Smooth muscle cell (in vitro differentiated cells): ENCODE measurements around the gene MAST1. TPM values are rescaled to one million over a fixed set of nuclear protein-coding genes. Genes with fewer than 3 reads are reported as not detected.

Source experiments
- DNase-seq: peaks from one replicate; lab custom pipeline; 2025; ENCODE audit not compliant: unreplicated experiment; lab: John Stamatoyannopoulos, UW
- H2AFZ ChIP-seq: fragments of 200-600 bp; sonication (generic); 2 replicates; pipeline ENCODE4 v1.6.0; 2016; ENCODE audit warnings: antibody characterized with exemption, low read depth, mild to moderate bottlenecking
- H3F3A ChIP-seq: fragments of 200-600 bp; sonication (generic); 2 replicates; pipeline ENCODE4 v1.6.0; 2017; ENCODE audit warnings: antibody characterized with exemption, low read depth
- H3K27ac ChIP-seq: fragments of 200-600 bp; sonication (generic); 2 replicates; pipeline ENCODE4 v1.5.1; 2016; ENCODE audit warnings: low read depth, mild to moderate bottlenecking
- H3K27me3 ChIP-seq: fragments of 200-600 bp; sonication (generic); 2 replicates; pipeline ENCODE4 v1.6.1; 2016; ENCODE audit warnings: low read depth, mild to moderate bottlenecking
- H3K36me3 ChIP-seq: fragments of 200-600 bp; sonication (generic); 2 replicates; pipeline ENCODE4 v1.5.1; 2016; ENCODE audit warnings: low read depth
- H3K4me1 ChIP-seq: fragments of 200-600 bp; sonication (generic); 2 replicates; pipeline ENCODE4 v1.5.1; 2016; ENCODE audit warnings: low read depth
- H3K4me2 ChIP-seq: fragments of 200-600 bp; sonication (generic); 2 replicates; pipeline ENCODE4 v1.6.0; 2016; ENCODE audit warnings: mild to moderate bottlenecking
- H3K4me3 ChIP-seq: fragments of 200-600 bp; sonication (generic); 2 replicates; pipeline ENCODE4 v1.5.1; 2016; ENCODE audit warnings: mild to moderate bottlenecking
- H3K79me2 ChIP-seq: fragments of 200-600 bp; sonication (generic); 2 replicates; pipeline ENCODE4 v1.6.0; 2016; ENCODE audit warnings: low read depth, mild to moderate bottlenecking
- H3K9ac ChIP-seq: fragments of 200-600 bp; sonication (generic); 2 replicates; pipeline ENCODE4 v1.6.0; 2016; ENCODE audit warnings: low read depth
- H3K9me3 ChIP-seq: fragments of 200-600 bp; sonication (generic); replicated peaks from 2 replicates; pipeline ENCODE4 v1.5.1; 2016; ENCODE audit warnings: low read depth
- H4K20me1 ChIP-seq: fragments of 200-600 bp; sonication (generic); 2 replicates; pipeline ENCODE4 v1.6.0; 2016; ENCODE audit warnings: low read depth
- CTCF ChIP-seq: fragments of 200-600 bp; sonication (generic); IDR thresholded peaks from 2 replicates; pipeline ENCODE4 v1.5.1; 2017; ENCODE audit warnings: borderline replicate concordance, mild to moderate bottlenecking, antibody characterized with exemption; ENCODE audit not compliant: insufficient read depth, poor library complexity, severe bottlenecking
- WGBS: methylation state at CpG from one replicate; pipeline ENCODE4 v1.1.7; 2016; ENCODE audit warnings: low lambda C conversion rate; 5-methylcytosine and 5-hydroxymethylcytosine counted together
- polyA plus RNA-seq: library from polyadenylated mRNA; unstranded; fragments of >200 nt; fragmentation: Nextera tagmentation; extraction: Ambion mirVana; gene quantifications from 2 replicates; pipeline ENCODE4 v1.2.1, GENCODE V29; 2016
- total RNA-seq: library from RNA; depleted of rRNA; stranded (reverse); fragments of >200 nt; gene quantifications from 2 replicates; pipeline ENCODE4 v1.2.3, GENCODE V29; 2014

The MAST1 gene
- total and polyA plus RNA-seq, 2 experiments from 2014 or later, result 2.7 to 3.2 TPM

- no peaks in the 10 kb centered on the region for H4K20me1 ChIP-seq
- no peak overlapping the region for H3K4me2 ChIP-seq
- no peaks in the 10 kb centered on the region for H3K9me3 ChIP-seq
- no peak overlapping the region for H3K4me3 ChIP-seq
- H3K9ac ChIP-seq, result no peak overlapping the region
- H2AFZ ChIP-seq, result no peak overlapping the region
- no peak overlapping the region for H3K27ac ChIP-seq
- 91% methylated on average over 1 of the region's 1 CpG for WGBS
- H3F3A ChIP-seq, result no peaks in the 10 kb centered on the region
- no peak for DNase-seq
- no peak for TF ChIP-seq CTCF
- H3K4me1 ChIP-seq, result no peaks in the 10 kb centered on the region
- H3K27me3 ChIP-seq, result no peaks in the 10 kb centered on the region
- no peaks in the 10 kb centered on the region for H3K79me2 ChIP-seq
- H3K36me3 ChIP-seq, result no peaks in the 10 kb centered on the region
These were observed 18.3 kb downstream of the MAST1 start for GRCh38 chr19:12856653-12857052.

- Histone ChIP-seq H3F3A (no peaks in the 10 kb centered on the region), H4K20me1 (no peaks in the 10 kb centered on the region), H3K27ac (no peak overlapping the region), H3K36me3 (no peaks in the 10 kb centered on the region), H3K79me2 (no peaks in the 10 kb centered on the region), H3K4me1 (no peaks in the 10 kb centered on the region), H2AFZ (no peak overlapping the region), H3K9ac (no peak overlapping the region), H3K9me3 (no peaks in the 10 kb centered on the region), H3K4me3 (no peak overlapping the region), H3K4me2 (no peak overlapping the region), H3K27me3 (no peaks in the 10 kb centered on the region)
- no peak for TF ChIP-seq CTCF
- no peak for DNase-seq
- 96% methylated on average over 35 of the region's 35 CpGs for WGBS
These were observed 20.0 kb downstream of the MAST1 start for GRCh38 chr19:12858041-12858928.

- H3K4me2 ChIP-seq, result no peak overlapping the region
- no peaks in the 10 kb centered on the region for H4K20me1 ChIP-seq
- H3K79me2 ChIP-seq, result no peaks in the 10 kb centered on the region
- H3F3A ChIP-seq, result no peaks in the 10 kb centered on the region
- no peaks in the 10 kb centered on the region for H3K9me3 ChIP-seq
- H3K9ac ChIP-seq, result no peak overlapping the region
- DNase-seq, result no peak
- H3K4me1 ChIP-seq, result no peaks in the 10 kb centered on the region
- TF ChIP-seq CTCF, result no peak
- H3K4me3 ChIP-seq, result no peak overlapping the region
- H3K27ac ChIP-seq, result no peak overlapping the region
- 70% methylated on average over 7 of the region's 7 CpGs for WGBS
- H3K27me3 ChIP-seq, result no peaks in the 10 kb centered on the region
- H2AFZ ChIP-seq, result no peak overlapping the region
- no peaks in the 10 kb centered on the region for H3K36me3 ChIP-seq
These were observed 21.2 kb downstream of the MAST1 start for GRCh38 chr19:12859546-12859945.

GRCh38 chr19:12864143-12864542 lies 25.8 kb downstream of the MAST1 start:
- no peak overlapping the region for H3K4me3 ChIP-seq
- H3F3A ChIP-seq, result no peaks in the 10 kb centered on the region
- no peaks in the 10 kb centered on the region for H3K9me3 ChIP-seq
- no peaks in the 10 kb centered on the region for H3K79me2 ChIP-seq
- DNase-seq, result no peak
- H3K4me1 ChIP-seq, result peaks cover 4% of the 10 kb centered on the region
- no peaks in the 10 kb centered on the region for H3K27me3 ChIP-seq
- H3K36me3 ChIP-seq, result no peaks in the 10 kb centered on the region
- no peak overlapping the region for H2AFZ ChIP-seq
- H3K4me2 ChIP-seq, result no peak overlapping the region
- 89% methylated on average over 4 of the region's 4 CpGs for WGBS
- no peak overlapping the region for H3K9ac ChIP-seq
- H3K27ac ChIP-seq, result no peak overlapping the region
- H4K20me1 ChIP-seq, result no peaks in the 10 kb centered on the region
- no peak for TF ChIP-seq CTCF
